Brain microvascular endothelial cell (primary cell): ENCODE results near the gene NUTM2A.
A peak's percentile ranks its signal among the peaks of the same experiment; 100 is the strongest.
"Not testable (repeated sequence)": the region's sequence is repeated elsewhere in the genome, so short reads cannot be mapped to it uniquely, and the experiment has no call there.

ENCODE experiments used
- DNase-seq: peaks from one replicate; pipeline ENCODE4 v3.0.0-alpha.2; 2020
- H3K27ac ChIP-seq: fragments of 250-450 bp; sonication (Bioruptor Pico); 2 replicates; pipeline ENCODE4 v1.5.1; 2020; ENCODE audit warnings: mild to moderate bottlenecking, moderate library complexity
- H3K27me3 ChIP-seq: fragments of 250-450 bp; sonication (Bioruptor Pico); replicated peaks from 2 replicates; pipeline ENCODE4 v1.5.1; 2020; ENCODE audit warnings: mild to moderate bottlenecking
- H3K36me3 ChIP-seq: fragments of 250-450 bp; sonication (Bioruptor Pico); replicated peaks from 2 replicates; pipeline ENCODE4 v1.5.1; 2020; ENCODE audit warnings: mild to moderate bottlenecking
- H3K4me3 ChIP-seq: 2 replicates; pipeline ENCODE4 v1.5.1; 2011; ENCODE audit warnings: low read depth, mild to moderate bottlenecking, control low read depth, low read length, moderate library complexity
- in situ Hi-C: cut with HindIII; loops from 2 replicates; pipeline ENCODE4 v1.10.0; 2017; ENCODE audit warnings: low sequenced_read_pairs, low pct_ligation_motif_present

Gene NUTM2A

GRCh38 chr10:87225148-87225547 is at the start of gene NUTM2A:
TSS of gene NUTM2A (plus strand) at chr10:87225448. CDS start at chr10:87225831, 383 bp downstream.
- H3K36me3 ChIP-seq, H3K27ac ChIP-seq, H3K4me3 ChIP-seq, DNase-seq, H3K27me3 ChIP-seq, in situ Hi-C loops: not testable (repeated sequence)

GRCh38 chr10:87177587-87177986 is 47.7 kb upstream of the NUTM2A start:
- H3K36me3 ChIP-seq, H3K27me3 ChIP-seq, in situ Hi-C loops, H3K4me3 ChIP-seq, DNase-seq, H3K27ac ChIP-seq: not testable (repeated sequence)

- H3K27ac ChIP-seq, DNase-seq, H3K27me3 ChIP-seq, H3K4me3 ChIP-seq, H3K36me3 ChIP-seq, in situ Hi-C loops: not testable (repeated sequence)
Observed at GRCh38 chr10:87184421-87184820, 40.8 kb upstream of the NUTM2A start.

GRCh38 chr10:87186016-87186415 is 39.2 kb upstream of the NUTM2A start:
- H3K4me3 ChIP-seq, H3K27ac ChIP-seq, DNase-seq, H3K27me3 ChIP-seq, in situ Hi-C loops, H3K36me3 ChIP-seq: not testable (repeated sequence)

- in situ Hi-C loops, H3K27ac ChIP-seq, H3K36me3 ChIP-seq: not testable (repeated sequence)
Observed at GRCh38 chr10:87187573-87187972, 37.7 kb upstream of the NUTM2A start.

GRCh38 chr10:87191841-87192240 is 33.4 kb upstream of the NUTM2A start:
- H3K36me3 ChIP-seq, H3K27me3 ChIP-seq, H3K27ac ChIP-seq, H3K4me3 ChIP-seq, DNase-seq, in situ Hi-C loops: not testable (repeated sequence)

More at GRCh38 chr10:87187573-87187972, 37.7 kb upstream of the NUTM2A start:
- H3K27me3 ChIP-seq, H3K4me3 ChIP-seq, DNase-seq: not testable (repeated sequence)

GRCh38 chr10:87200924-87201323 is 24.3 kb upstream of the NUTM2A start:
- H3K36me3 ChIP-seq, H3K27ac ChIP-seq, H3K4me3 ChIP-seq, H3K27me3 ChIP-seq, in situ Hi-C loops: not testable (repeated sequence)
- DNase-seq = peak; percentile 19

- H3K27ac ChIP-seq, H3K27me3 ChIP-seq, H3K36me3 ChIP-seq, H3K4me3 ChIP-seq, in situ Hi-C loops, DNase-seq: not testable (repeated sequence)
Observed at GRCh38 chr10:87204801-87205200, 20.4 kb upstream of the NUTM2A start.

GRCh38 chr10:87206922-87207321 is 18.3 kb upstream of the NUTM2A start:
- in situ Hi-C loops = not testable (repeated sequence)

GRCh38 chr10:87210309-87210708 is 14.9 kb upstream of the NUTM2A start:
- H3K36me3 ChIP-seq, in situ Hi-C loops, H3K4me3 ChIP-seq, H3K27ac ChIP-seq, H3K27me3 ChIP-seq, DNase-seq: not testable (repeated sequence)

More at GRCh38 chr10:87206922-87207321, 18.3 kb upstream of the NUTM2A start:
- not testable (repeated sequence) for H3K27ac ChIP-seq, H3K4me3 ChIP-seq, DNase-seq, H3K27me3 ChIP-seq, H3K36me3 ChIP-seq

- peak; percentile 77 for DNase-seq
- H3K36me3 ChIP-seq, H3K4me3 ChIP-seq, H3K27me3 ChIP-seq, H3K27ac ChIP-seq, in situ Hi-C loops: not testable (repeated sequence)
Observed at GRCh38 chr10:87211848-87212247, 13.4 kb upstream of the NUTM2A start.

GRCh38 chr10:87213150-87213765 is 12.0 kb upstream of the NUTM2A start:
- H3K27me3 ChIP-seq, H3K27ac ChIP-seq, in situ Hi-C loops, H3K36me3 ChIP-seq, H3K4me3 ChIP-seq, DNase-seq: not testable (repeated sequence)

GRCh38 chr10:87213806-87214205 is 11.4 kb upstream of the NUTM2A start:
- H3K4me3 ChIP-seq, H3K27ac ChIP-seq, in situ Hi-C loops, DNase-seq, H3K36me3 ChIP-seq, H3K27me3 ChIP-seq: not testable (repeated sequence)

- H3K4me3 ChIP-seq, H3K27me3 ChIP-seq, H3K27ac ChIP-seq, DNase-seq, H3K36me3 ChIP-seq, in situ Hi-C loops: not testable (repeated sequence)
Observed at GRCh38 chr10:87216120-87216519, 9.1 kb upstream of the NUTM2A start.

GRCh38 chr10:87219370-87219769 is 5.9 kb upstream of the NUTM2A start:
- DNase-seq, H3K27me3 ChIP-seq, H3K27ac ChIP-seq, H3K4me3 ChIP-seq, H3K36me3 ChIP-seq, in situ Hi-C loops: not testable (repeated sequence)
